Adrenal gland (tissue), 5 donors: ENCODE measurements around the gene DHRS7B.
"Not testable (repeated sequence)": the region's sequence is repeated elsewhere in the genome, so short reads cannot be mapped to it uniquely, and the experiment has no call there.

Source experiments
- POLR2A ChIP-seq, 2 donors: fragments of 450-650 bp; IDR thresholded peaks; one replicate each; pipeline ENCODE4 v1.6.1; 2017; ENCODE audit warnings: antibody characterized with exemption in 2 of 2, mild to moderate bottlenecking in 2 of 2, moderate library complexity in 1 of 2
- TF ChIP-seq, protein P1 (sequence below), 6 experiments: fragments of 450-650 bp in 4 of 6; fragments of 200-600 bp in 2 of 6; sonication (generic) in 1 of 6; IDR thresholded peaks; 1 replicate in 5 of 6; 2 replicates in 1 of 6; pipeline versions ENCODE4 v1.5.1 to v1.8.0; 2016 to 2021; ENCODE audit warnings: antibody characterized with exemption in 6 of 6, mild to moderate bottlenecking in 2 of 6, moderate library complexity in 1 of 6
- donor health status: DM: no; HTN: no; CAD: no.

DNA sequence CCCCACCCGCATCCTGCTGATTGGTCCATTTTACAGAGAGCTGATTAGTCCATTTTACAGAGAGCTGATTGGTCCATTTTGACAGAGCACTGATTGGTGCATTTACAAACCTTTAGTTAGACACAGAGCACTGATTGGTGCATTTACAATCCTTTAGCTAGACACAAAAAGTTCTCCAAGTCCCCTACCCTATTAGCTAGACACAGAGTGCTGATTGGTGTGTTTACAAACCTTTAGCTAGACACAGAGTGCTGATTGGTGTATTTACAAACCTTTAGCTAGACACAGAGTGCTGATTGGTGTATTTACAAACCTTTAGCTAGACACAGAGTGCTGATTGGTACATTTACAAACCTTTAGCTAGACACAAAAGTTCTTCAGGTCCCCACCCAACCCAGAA is 41.5 kb upstream of the DHRS7B start:
- TF ChIP-seq, protein P1, sequence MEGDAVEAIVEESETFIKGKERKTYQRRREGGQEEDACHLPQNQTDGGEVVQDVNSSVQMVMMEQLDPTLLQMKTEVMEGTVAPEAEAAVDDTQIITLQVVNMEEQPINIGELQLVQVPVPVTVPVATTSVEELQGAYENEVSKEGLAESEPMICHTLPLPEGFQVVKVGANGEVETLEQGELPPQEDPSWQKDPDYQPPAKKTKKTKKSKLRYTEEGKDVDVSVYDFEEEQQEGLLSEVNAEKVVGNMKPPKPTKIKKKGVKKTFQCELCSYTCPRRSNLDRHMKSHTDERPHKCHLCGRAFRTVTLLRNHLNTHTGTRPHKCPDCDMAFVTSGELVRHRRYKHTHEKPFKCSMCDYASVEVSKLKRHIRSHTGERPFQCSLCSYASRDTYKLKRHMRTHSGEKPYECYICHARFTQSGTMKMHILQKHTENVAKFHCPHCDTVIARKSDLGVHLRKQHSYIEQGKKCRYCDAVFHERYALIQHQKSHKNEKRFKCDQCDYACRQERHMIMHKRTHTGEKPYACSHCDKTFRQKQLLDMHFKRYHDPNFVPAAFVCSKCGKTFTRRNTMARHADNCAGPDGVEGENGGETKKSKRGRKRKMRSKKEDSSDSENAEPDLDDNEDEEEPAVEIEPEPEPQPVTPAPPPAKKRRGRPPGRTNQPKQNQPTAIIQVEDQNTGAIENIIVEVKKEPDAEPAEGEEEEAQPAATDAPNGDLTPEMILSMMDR (IDR thresholded peaks at IDR 0.05): not testable (repeated sequence)
- not testable (repeated sequence) for TF ChIP-seq POLR2A (IDR thresholded peaks at IDR 0.05)
